GM12878 (cell line): ENCODE data around the gene MAPK8IP3. TPM values are rescaled to one million over a fixed set of nuclear protein-coding genes. Genes with fewer than 3 reads are reported as not detected.

Experiments
- ATAC-seq: fragments of 200-7000 bp; cut with Tn5 transposase; 3 replicates; pipeline ENCODE4 v1.9.1; 2020; ENCODE audit warnings: mild to moderate bottlenecking, moderate library complexity
- BruUV-seq: library from RNA; stranded (reverse); fragments of 400-500 nt; replicated peaks from 2 replicates; lab custom pipeline; 2021; lab: Mats Ljungman, UMichigan
- CTCF ChIA-PET: fragments of 300-600 bp; sonication (Branson Sonifier 250); formaldehyde crosslinking; extraction: SDS; loops from one replicate; lab custom pipeline; 2021; ENCODE audit warnings: inconsistent platforms; lab: Yijun Ruan, JAX
- POLR2A ChIA-PET: fragments of 350-600 bp; formaldehyde crosslinking; extraction: SDS; loops from one replicate; lab custom pipeline; 2021; ENCODE audit warnings: inconsistent platforms; lab: Charles Lee
- RAD21 ChIA-PET: fragments of 300-600 bp; sonication (Branson Sonifier 250); formaldehyde crosslinking; loops from one replicate; lab custom pipeline; 2023; ENCODE audit warnings: antibody characterized with exemption; ENCODE audit not compliant: unreplicated experiment; lab: Charles Lee
- SMC1A ChIA-PET: fragments of 300-600 bp; sonication (Branson Sonifier 250); formaldehyde crosslinking; loops from one replicate; lab custom pipeline; 2023; ENCODE audit not compliant: unreplicated experiment, uncharacterized antibody; lab: Charles Lee
- DNase-seq: peaks from one replicate; pipeline ENCODE4 v3.0.0-alpha.2; 2011; ENCODE audit warnings: low read depth, low spot score
- FAIRE-seq: peaks from 3 replicates; lab custom pipeline; 2011; peaks lifted over from hg19 to GRCh38; lab: Jason Lieb, UNC
- H2AFZ ChIP-seq: 2 replicates; pipeline ENCODE4 v1.6.0; 2011; ENCODE audit warnings: low read depth, low read length, control low read depth; ENCODE audit not compliant: control insufficient read depth
- H3K27ac ChIP-seq: 2 replicates; pipeline ENCODE4 v1.5.1; 2011; ENCODE audit warnings: control low read depth; ENCODE audit not compliant: control insufficient read depth, insufficient read depth
- H3K27me3 ChIP-seq, 2 experiments: replicated peaks in 1 of 2; 2 replicates each; pipeline versions ENCODE4 v1.6.0 to v1.6.1; 2011; ENCODE audit warnings: low read length in 1 of 2; ENCODE audit not compliant: control insufficient read depth in 2 of 2, insufficient read depth in 2 of 2
- H3K36me3 ChIP-seq, 2 experiments: 2 replicates each; pipeline ENCODE4 v1.5.1; 2011; ENCODE audit warnings: low read length in 1 of 2; ENCODE audit not compliant: control insufficient read depth in 2 of 2, insufficient read depth in 2 of 2
- H3K4me1 ChIP-seq: 2 replicates; pipeline ENCODE4 v1.6.1; 2011; ENCODE audit warnings: mild to moderate bottlenecking, low read length, moderate library complexity, mixed read lengths; ENCODE audit not compliant: control insufficient read depth, insufficient read depth
- H3K4me2 ChIP-seq: 2 replicates; pipeline ENCODE4 v1.6.0; 2011; ENCODE audit warnings: control low read depth; ENCODE audit not compliant: control insufficient read depth, insufficient read depth
- H3K4me3 ChIP-seq: fragments of 200-600 bp; sonication (generic); 2 replicates; pipeline ENCODE4 v1.5.1; 2016
- H3K79me2 ChIP-seq: 2 replicates; pipeline ENCODE4 v1.6.0; 2011; ENCODE audit warnings: low read length; ENCODE audit not compliant: control insufficient read depth, insufficient read depth
- H3K9ac ChIP-seq: 2 replicates; pipeline ENCODE4 v1.8.0; 2011; ENCODE audit warnings: low read length, control low read depth, mixed read lengths; ENCODE audit not compliant: control insufficient read depth, insufficient read depth
- H3K9me3 ChIP-seq: replicated peaks from 3 replicates; pipeline ENCODE4 v1.5.1; 2011; ENCODE audit warnings: mild to moderate bottlenecking, low read length; ENCODE audit not compliant: control insufficient read depth, insufficient read depth
- H4K20me1 ChIP-seq: 2 replicates; pipeline ENCODE4 v1.6.0; 2011; ENCODE audit not compliant: control insufficient read depth, insufficient read depth
- BACH1 ChIP-seq: fragments of 450-650 bp; IDR thresholded peaks from 2 replicates; pipeline ENCODE4 v1.6.1; 2017; ENCODE audit warnings: mild to moderate bottlenecking, borderline replicate concordance
- BCL11A ChIP-seq: IDR thresholded peaks from 2 replicates; pipeline ENCODE4 v1.6.1; 2011; ENCODE audit warnings: low read depth, low read length
- BRCA1 ChIP-seq: IDR thresholded peaks from 2 replicates; pipeline ENCODE4 v1.6.1; 2011; ENCODE audit warnings: low read depth, low read length, improper control_type of control experiment
- DPF2 ChIP-seq: fragments of 450-650 bp; IDR thresholded peaks from 2 replicates; pipeline ENCODE4 v1.6.1; 2017; ENCODE audit warnings: mild to moderate bottlenecking
- MEF2A ChIP-seq: IDR thresholded peaks from 2 replicates; pipeline ENCODE4 v1.6.1; 2011; ENCODE audit warnings: low read depth, mild to moderate bottlenecking, low read length, moderate library complexity; ENCODE audit not compliant: insufficient read depth
- POLR2A ChIP-seq: IDR thresholded peaks from 2 replicates; pipeline ENCODE4 v1.6.1; 2011; ENCODE audit warnings: low read depth, mild to moderate bottlenecking, low read length
- SIX5 ChIP-seq: IDR thresholded peaks from 2 replicates; pipeline ENCODE4 v1.6.1; 2011; ENCODE audit warnings: mild to moderate bottlenecking, low read depth, low read length, moderate library complexity; ENCODE audit not compliant: severe bottlenecking
- SMAD1 ChIP-seq: fragments of 450-650 bp; IDR thresholded peaks from 2 replicates; pipeline ENCODE4 v1.6.1; 2018; ENCODE audit warnings: mild to moderate bottlenecking, low read depth; ENCODE audit not compliant: partially characterized antibody
- SMC3 ChIP-seq: IDR thresholded peaks from 2 replicates; pipeline ENCODE4 v1.6.1; 2011; ENCODE audit warnings: low read length, improper control_type of control experiment, borderline replicate concordance
- SPI1 ChIP-seq: IDR thresholded peaks from 2 replicates; pipeline ENCODE4 v1.6.1; 2011; ENCODE audit warnings: low read depth, mild to moderate bottlenecking, low read length, moderate library complexity, borderline replicate concordance; ENCODE audit not compliant: insufficient read depth
- WGBS: methylation state at CpG from one replicate; pipeline ENCODE4 v1.1.6; 2016; ENCODE audit warnings: low lambda C conversion rate; ENCODE audit not compliant: insufficient replicate concordance, insufficient coverage; ENCODE audit errors: missing lambda C conversion rate; 5-methylcytosine and 5-hydroxymethylcytosine counted together
- in situ Hi-C: fragments of 300-500 bp; cut with MboI; formaldehyde crosslinking; loops from 9 replicates; pipeline ENCODE4 v1.14.3; 2018; ENCODE audit warnings: mixed read lengths
- intact Hi-C: fragments of 100-400 bp; cut with micrococcal nuclease; formaldehyde crosslinking; loops from one replicate; pipeline ENCODE4 v1.14.2; 2022; ENCODE audit not compliant: unreplicated experiment
- polyA plus RNA-seq, 11 experiments: library from polyadenylated mRNA; depleted of rRNA in 4 of 11; unstranded in 6 of 11; stranded (reverse) in 5 of 11; fragments of >200 nt; fragmentation: Nextera tagmentation in 4 of 11; fragmentation: Illumina TruSeq in 1 of 11; extraction: Ambion mirVana in 4 of 11; extraction: Trizol in 1 of 11; gene quantifications; 1 replicate in 1 of 11; 2 replicates in 10 of 11; pipeline versions ENCODE4 v1.2.1 to v1.2.3, GENCODE V29; 2011 to 2016; ENCODE audit warnings: inconsistent platforms in 2 of 11, missing spikeins in 2 of 11, low read depth in 1 of 11
- total RNA-seq, 4 experiments: library from RNA; depleted of rRNA in 3 of 4; stranded (reverse); fragments of >200 nt in 3 of 4; fragmentation: Illumina TruSeq in 1 of 4; extraction: Trizol in 1 of 4; gene quantifications; 2 replicates each; pipeline versions ENCODE4 v1.2.1 to v1.2.3, GENCODE V29; 2013 to 2021
- TF ChIP-seq, protein P1 (sequence below): IDR thresholded peaks from 2 replicates; pipeline ENCODE4 v1.6.1; 2011; ENCODE audit warnings: mild to moderate bottlenecking, low read depth, low read length, moderate library complexity; ENCODE audit not compliant: insufficient replicate concordance
- TF ChIP-seq, protein P2 (sequence below): fragments of 450-650 bp; IDR thresholded peaks from 2 replicates; pipeline ENCODE4 v1.6.1; 2018; ENCODE audit warnings: mild to moderate bottlenecking, low read depth, moderate library complexity; ENCODE audit not compliant: partially characterized antibody
- TF ChIP-seq, protein P3 (sequence below): IDR thresholded peaks from 2 replicates; pipeline ENCODE4 v1.6.1; 2011; ENCODE audit warnings: low read depth, mild to moderate bottlenecking, low read length, moderate library complexity, borderline replicate concordance; ENCODE audit errors: extremely low read depth

The MAPK8IP3 gene
- total and polyA plus RNA-seq, 10 of the 15 experiments (the other 5 are each of a cell fraction or from before 2014, with no cell fraction given) = 0.06 to 67.9 (median 18.2) TPM

DNA sequence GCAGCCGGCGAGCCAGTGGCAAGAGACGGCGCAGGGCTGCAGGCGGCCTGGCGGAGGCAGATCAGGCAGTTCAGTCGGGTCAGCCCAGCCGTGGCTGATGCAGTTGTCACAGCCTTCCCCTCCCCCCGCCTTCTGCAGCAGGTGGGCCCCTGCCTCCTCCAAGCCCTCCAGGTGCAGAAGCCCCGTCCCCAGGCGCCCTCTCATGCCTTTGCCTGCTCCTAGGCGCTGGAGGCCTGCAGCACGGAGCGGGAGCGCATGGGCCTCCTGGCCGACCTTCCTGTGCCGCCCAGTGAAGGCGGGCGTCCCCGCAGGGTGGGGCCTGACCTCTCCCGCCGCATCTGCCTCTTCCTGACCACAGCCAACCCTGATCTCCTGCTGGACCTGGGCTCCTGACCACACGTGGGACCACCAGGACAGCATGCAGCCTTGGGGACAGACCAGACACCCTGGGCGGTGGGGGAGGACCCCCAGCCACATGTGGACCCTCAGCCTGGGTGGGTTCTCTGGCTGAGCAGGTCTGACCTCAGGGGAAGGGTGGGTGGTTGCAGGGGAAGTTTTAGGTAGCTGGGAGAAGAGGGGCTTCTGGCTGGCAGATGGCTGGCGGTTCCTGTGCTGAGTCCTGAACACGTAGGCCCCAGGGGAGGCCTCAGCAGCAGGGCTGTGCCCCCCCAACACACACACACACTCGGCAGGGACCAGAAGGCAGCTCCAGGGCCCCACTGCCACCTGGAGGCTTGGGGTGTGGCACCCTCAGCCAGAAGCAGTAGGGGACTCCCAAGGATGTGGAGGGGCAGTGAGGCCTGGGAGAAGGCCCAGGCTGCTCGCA is 70.1 kb downstream of the MAPK8IP3 start:
- ChIA-PET RAD21 (no interaction called here), POLR2A (no interaction called here)
- Histone ChIP-seq H3K9ac (no peak overlapping the region), H4K20me1 (no peaks in the 10 kb centered on the region), H3K27me3 (no peaks in the 10 kb centered on the region), H3K27ac (no peak overlapping the region)
- no TSS peak for BruUV-seq
- TF ChIP-seq POLR2A (peak; percentile 51), MEF2A (no peak)
- TF ChIP-seq, all 136 proteins: peak for 1
- no peak overlapping the region for H3K4me3 ChIP-seq
- H3K4me1 ChIP-seq = peaks cover 12% of the 10 kb centered on the region
- ChIA-PET SMC1A (no interaction called here), CTCF (no interaction called here)
- H3K36me3 ChIP-seq = peaks cover 2 to 8% of the 10 kb centered on the region in 2 experiments; a peak in 3 of 4 replicates
- intact Hi-C loops = no loop called here
- H3K79me2 ChIP-seq = peaks cover 35% of the 10 kb centered on the region
- H2AFZ ChIP-seq = no peak overlapping the region
- in situ Hi-C loops = no loop called here
- H3K4me2 ChIP-seq = no peak overlapping the region
- DNase-seq (no peak), FAIRE-seq (no peak), ATAC-seq (no peak)
- WGBS = 81% methylated on average over 27 of the region's 28 CpGs
- no peaks in the 10 kb centered on the region for H3K9me3 ChIP-seq

DNA sequence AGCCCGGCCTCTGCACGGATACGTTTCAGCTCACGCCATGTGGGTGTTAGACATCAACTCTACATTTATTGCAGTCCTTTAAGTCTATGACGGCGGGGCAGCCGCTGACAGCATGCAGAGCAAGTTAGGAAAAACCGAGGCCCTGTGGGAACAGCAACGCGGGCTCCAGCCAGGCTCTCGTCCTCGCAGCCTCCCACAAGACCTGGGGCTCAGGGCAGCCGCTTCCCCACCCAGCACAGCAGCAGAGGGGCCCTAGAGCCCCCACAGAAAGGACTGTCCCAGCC is 70.6 kb downstream of the MAPK8IP3 start:
- POLR2A ChIA-PET = interaction anchor here (0.5 kb wide), 1 partner anchor 71 kb away, joined by 3 read pairs; no protein-coding TSS in a partner anchor
- Histone ChIP-seq H3K4me3 (no peak overlapping the region), H2AFZ (no peak overlapping the region), H3K27me3 (no peaks in the 10 kb centered on the region), H3K27ac (no peak overlapping the region), H3K4me2 (no peak overlapping the region), H3K9ac (no peak overlapping the region), H4K20me1 (no peaks in the 10 kb centered on the region), H3K9me3 (no peaks in the 10 kb centered on the region), H3K36me3 (peaks cover 3 to 8% of the 10 kb centered on the region in 2 experiments; a peak in 3 of 4 replicates), H3K79me2 (peaks cover 31% of the 10 kb centered on the region), H3K4me1 (peaks cover 17% of the 10 kb centered on the region)
- RAD21 ChIA-PET = no interaction called here
- CTCF ChIA-PET = no interaction called here
- SMC1A ChIA-PET = no interaction called here
- no peak for FAIRE-seq
- in situ Hi-C loops (no loop called here), intact Hi-C loops (no loop called here)
- BruUV-seq = no TSS peak
- 97% methylated on average over 13 of the region's 13 CpGs for WGBS
- DNase-seq = no peak
- no peak for ATAC-seq
- TF ChIP-seq, protein P1, sequence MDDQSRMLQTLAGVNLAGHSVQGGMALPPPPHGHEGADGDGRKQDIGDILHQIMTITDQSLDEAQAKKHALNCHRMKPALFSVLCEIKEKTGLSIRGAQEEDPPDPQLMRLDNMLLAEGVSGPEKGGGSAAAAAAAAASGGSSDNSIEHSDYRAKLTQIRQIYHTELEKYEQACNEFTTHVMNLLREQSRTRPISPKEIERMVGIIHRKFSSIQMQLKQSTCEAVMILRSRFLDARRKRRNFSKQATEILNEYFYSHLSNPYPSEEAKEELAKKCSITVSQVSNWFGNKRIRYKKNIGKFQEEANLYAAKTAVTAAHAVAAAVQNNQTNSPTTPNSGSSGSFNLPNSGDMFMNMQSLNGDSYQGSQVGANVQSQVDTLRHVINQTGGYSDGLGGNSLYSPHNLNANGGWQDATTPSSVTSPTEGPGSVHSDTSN = no peak
- TF ChIP-seq BCL11A (no peak), DPF2 (no peak), BRCA1 (no peak), SMAD1 (no peak), SMC3 (no peak), BACH1 (no peak), SPI1 (no peak), SIX5 (no peak)
- TF ChIP-seq, protein P2, sequence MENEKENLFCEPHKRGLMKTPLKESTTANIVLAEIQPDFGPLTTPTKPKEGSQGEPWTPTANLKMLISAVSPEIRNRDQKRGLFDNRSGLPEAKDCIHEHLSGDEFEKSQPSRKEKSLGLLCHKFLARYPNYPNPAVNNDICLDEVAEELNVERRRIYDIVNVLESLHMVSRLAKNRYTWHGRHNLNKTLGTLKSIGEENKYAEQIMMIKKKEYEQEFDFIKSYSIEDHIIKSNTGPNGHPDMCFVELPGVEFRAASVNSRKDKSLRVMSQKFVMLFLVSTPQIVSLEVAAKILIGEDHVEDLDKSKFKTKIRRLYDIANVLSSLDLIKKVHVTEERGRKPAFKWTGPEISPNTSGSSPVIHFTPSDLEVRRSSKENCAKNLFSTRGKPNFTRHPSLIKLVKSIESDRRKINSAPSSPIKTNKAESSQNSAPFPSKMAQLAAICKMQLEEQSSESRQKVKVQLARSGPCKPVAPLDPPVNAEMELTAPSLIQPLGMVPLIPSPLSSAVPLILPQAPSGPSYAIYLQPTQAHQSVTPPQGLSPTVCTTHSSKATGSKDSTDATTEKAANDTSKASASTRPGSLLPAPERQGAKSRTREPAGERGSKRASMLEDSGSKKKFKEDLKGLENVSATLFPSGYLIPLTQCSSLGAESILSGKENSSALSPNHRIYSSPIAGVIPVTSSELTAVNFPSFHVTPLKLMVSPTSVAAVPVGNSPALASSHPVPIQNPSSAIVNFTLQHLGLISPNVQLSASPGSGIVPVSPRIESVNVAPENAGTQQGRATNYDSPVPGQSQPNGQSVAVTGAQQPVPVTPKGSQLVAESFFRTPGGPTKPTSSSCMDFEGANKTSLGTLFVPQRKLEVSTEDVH = no peak
- TF ChIP-seq, protein P3, sequence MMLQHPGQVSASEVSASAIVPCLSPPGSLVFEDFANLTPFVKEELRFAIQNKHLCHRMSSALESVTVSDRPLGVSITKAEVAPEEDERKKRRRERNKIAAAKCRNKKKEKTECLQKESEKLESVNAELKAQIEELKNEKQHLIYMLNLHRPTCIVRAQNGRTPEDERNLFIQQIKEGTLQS = no peak
